Thyroid gland (tissue), 4 donors: ENCODE measurements around the gene MOSPD3.

ENCODE experiments used
- POLR2A ChIP-seq, 2 donors: fragments of 450-650 bp; IDR thresholded peaks; one replicate each; pipeline ENCODE4 v1.6.1; 2017; ENCODE audit warnings: antibody characterized with exemption in 2 of 2, mild to moderate bottlenecking in 2 of 2, moderate library complexity in 1 of 2
- TF ChIP-seq, protein P1 (sequence below), 6 experiments: fragments of 200-600 bp in 3 of 6; fragments of 450-650 bp in 3 of 6; sonication (generic) in 3 of 6; IDR thresholded peaks; one replicate each; pipeline ENCODE4 v1.5.1; 2016 to 2019; ENCODE audit warnings: antibody characterized with exemption in 6 of 6, mild to moderate bottlenecking in 2 of 6, inconsistent platforms in 1 of 6, moderate library complexity in 1 of 6

DNA sequence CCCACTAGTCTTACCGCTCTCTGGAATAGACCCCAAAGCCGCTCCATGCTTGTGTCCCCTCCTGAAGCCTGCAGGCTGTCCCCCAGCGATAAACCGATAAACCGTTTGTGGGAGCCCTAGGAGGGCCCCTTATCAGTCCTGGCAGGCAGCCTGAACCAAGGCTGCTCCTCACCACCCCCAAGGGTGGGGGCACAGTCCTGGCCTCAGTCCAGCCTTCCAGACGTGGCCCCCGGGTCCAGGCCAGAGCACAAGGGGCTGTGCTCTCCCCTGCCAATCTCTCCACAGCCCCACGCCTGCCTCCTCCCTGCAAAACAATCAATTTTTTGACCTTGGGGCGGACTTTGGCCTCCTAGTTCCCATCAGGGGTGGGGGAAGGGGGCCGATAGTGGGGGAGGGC, 29.1 kb downstream of the MOSPD3 start, which contains the start of gene TFR2:
- TF ChIP-seq, protein P1, sequence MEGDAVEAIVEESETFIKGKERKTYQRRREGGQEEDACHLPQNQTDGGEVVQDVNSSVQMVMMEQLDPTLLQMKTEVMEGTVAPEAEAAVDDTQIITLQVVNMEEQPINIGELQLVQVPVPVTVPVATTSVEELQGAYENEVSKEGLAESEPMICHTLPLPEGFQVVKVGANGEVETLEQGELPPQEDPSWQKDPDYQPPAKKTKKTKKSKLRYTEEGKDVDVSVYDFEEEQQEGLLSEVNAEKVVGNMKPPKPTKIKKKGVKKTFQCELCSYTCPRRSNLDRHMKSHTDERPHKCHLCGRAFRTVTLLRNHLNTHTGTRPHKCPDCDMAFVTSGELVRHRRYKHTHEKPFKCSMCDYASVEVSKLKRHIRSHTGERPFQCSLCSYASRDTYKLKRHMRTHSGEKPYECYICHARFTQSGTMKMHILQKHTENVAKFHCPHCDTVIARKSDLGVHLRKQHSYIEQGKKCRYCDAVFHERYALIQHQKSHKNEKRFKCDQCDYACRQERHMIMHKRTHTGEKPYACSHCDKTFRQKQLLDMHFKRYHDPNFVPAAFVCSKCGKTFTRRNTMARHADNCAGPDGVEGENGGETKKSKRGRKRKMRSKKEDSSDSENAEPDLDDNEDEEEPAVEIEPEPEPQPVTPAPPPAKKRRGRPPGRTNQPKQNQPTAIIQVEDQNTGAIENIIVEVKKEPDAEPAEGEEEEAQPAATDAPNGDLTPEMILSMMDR (IDR thresholded peaks at IDR 0.05): no peak
- TF ChIP-seq POLR2A (IDR thresholded peaks at IDR 0.05): no peak
